Measurements from ENCODE around the gene TNS3.

Gene TNS3

GRCh38 chr7:47292832-47293309 is 289.0 kb downstream of the TNS3 start:
- no peak for DNase-seq

GRCh38 chr7:47291461-47292081 is 290.3 kb downstream of the TNS3 start:
- DNase-seq: no peak

GRCh38 chr7:47290867-47291266 is 291.0 kb downstream of the TNS3 start:
- no peak for DNase-seq

GRCh38 chr7:47290466-47290865 is 291.4 kb downstream of the TNS3 start:
- no peak for DNase-seq

- DNase-seq: no peak
Observed at GRCh38 chr7:47288060-47288459, 293.9 kb downstream of the TNS3 start.

GRCh38 chr7:47285860-47286491 is 295.9 kb downstream of the TNS3 start:
- no peak for DNase-seq

GRCh38 chr7:47284691-47285635 is 296.9 kb downstream of the TNS3 start:
- DNase-seq: no peak

GRCh38 chr7:47283497-47284131 is 298.3 kb downstream of the TNS3 start:
- DNase-seq: no peak

GRCh38 chr7:47282790-47283496 is 299.0 kb downstream of the TNS3 start:
- DNase-seq: no peak

GRCh38 chr7:47281966-47282643 is 299.8 kb downstream of the TNS3 start:
- no peak for DNase-seq

- no peak for DNase-seq
Observed at GRCh38 chr7:47281161-47281560, 300.8 kb downstream of the TNS3 start.

- DNase-seq: no peak
Observed at GRCh38 chr7:47280114-47280513, 301.8 kb downstream of the TNS3 start.

- no peak for DNase-seq
Observed at GRCh38 chr7:47278043-47278442, 303.9 kb downstream of the TNS3 start.

GRCh38 chr7:47277321-47277781 is 304.6 kb downstream of the TNS3 start:
- no peak for DNase-seq

GRCh38 chr7:47273974-47274766 is 307.7 kb downstream of the TNS3 start:
- DNase-seq: no peak

GRCh38 chr7:47273088-47273487 is 308.8 kb downstream of the TNS3 start:
- DNase-seq: no peak

GRCh38 chr7:47271749-47272148 is 310.2 kb downstream of the TNS3 start:
- no peak for DNase-seq

- DNase-seq: no peak
Observed at GRCh38 chr7:47268851-47269836, 312.8 kb downstream of the TNS3 start.

- no peak for DNase-seq
Observed at GRCh38 chr7:47267346-47267745, 314.6 kb downstream of the TNS3 start.

- no peak for DNase-seq
Observed at GRCh38 chr7:47266799-47267198, 315.1 kb downstream of the TNS3 start.
